Thyroid gland (tissue), 4 donors: ENCODE measurements around the gene ACSL1.

ENCODE experiments used
- CTCF ChIP-seq, 6 experiments: fragments of 200-600 bp in 3 of 6; fragments of 450-650 bp in 3 of 6; sonication (generic) in 3 of 6; IDR thresholded peaks; one replicate each; pipeline ENCODE4 v1.5.1; 2016 to 2019; ENCODE audit warnings: antibody characterized with exemption in 6 of 6, mild to moderate bottlenecking in 2 of 6, inconsistent platforms in 1 of 6, moderate library complexity in 1 of 6
- POLR2A ChIP-seq, 2 donors: fragments of 450-650 bp; IDR thresholded peaks; one replicate each; pipeline ENCODE4 v1.6.1; 2017; ENCODE audit warnings: antibody characterized with exemption in 2 of 2, mild to moderate bottlenecking in 2 of 2, moderate library complexity in 1 of 2

DNA sequence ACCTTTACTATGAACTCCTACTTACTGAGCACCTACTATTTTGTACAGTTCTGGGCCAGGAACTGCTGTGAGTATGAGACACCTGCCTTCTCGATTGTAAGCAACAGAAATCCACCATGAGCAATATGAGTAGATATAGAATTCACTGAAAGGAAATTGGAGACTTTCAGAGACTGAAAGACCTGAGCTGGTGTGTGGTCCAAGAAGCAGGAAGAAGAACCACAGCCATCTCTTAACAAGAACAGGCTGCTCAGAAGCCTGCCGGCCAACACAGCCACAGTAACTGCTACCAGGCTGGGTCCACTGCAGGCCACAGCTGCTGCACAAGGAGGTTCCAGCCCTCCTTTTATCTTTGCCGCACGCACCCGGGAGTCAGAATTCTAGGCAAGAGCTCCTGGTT is 10.8 kb upstream of the ACSL1 start:
- no peak for TF ChIP-seq CTCF (IDR thresholded peaks at IDR 0.05)
- TF ChIP-seq POLR2A (IDR thresholded peaks at IDR 0.05), result no peak
